Activated T-cell treated with anti-CD3 and anti-CD28 coated beads, Interleukin-2, amount 50 U/mL, for 72 hours (primary cell): ENCODE results near the gene RASA4. TPM values are rescaled to one million over a fixed set of nuclear protein-coding genes. Genes with fewer than 3 reads are reported as not detected.

Experiments
- total RNA-seq, 2 donors: library from RNA; stranded (reverse); gene quantifications; one replicate each; pipeline ENCODE4 v1.2.3, GENCODE V29; 2022

Gene RASA4
- total RNA-seq, 2 donors from 2014 or later: 52.0 to 79.2 TPM

Other genes starting within 250 kb of the RASA4 start
- 10 to 100 TPM; 30.6 to 35.7 TPM for gene PRKRIP1, start 220.4 kb downstream of the RASA4 start, total RNA-seq
- gene ORAI2, start 183.2 kb downstream of the RASA4 start, total RNA-seq: 10 to 100 TPM; 37.8 to 42.2 TPM
- gene ALKBH4, start 151.9 kb downstream of the RASA4 start, total RNA-seq: 10 to 100 TPM in 1 of 2 donors, 1 to 10 TPM in 1; 9.1 to 11.8 TPM
- 10 to 100 TPM; 13.1 to 13.6 TPM for gene LRWD1, start 151.8 kb downstream of the RASA4 start, total RNA-seq
- gene POLR2J, start 137.8 kb downstream of the RASA4 start, total RNA-seq: 10 to 100 TPM; 40.5 to 53.5 TPM
- 10 to 100 TPM; 20.0 to 29.8 TPM for gene RASA4B, start 99.0 kb downstream of the RASA4 start, total RNA-seq
- 10 to 100 TPM; 24.8 to 37.9 TPM for gene UPK3BL2, start 73.1 kb downstream of the RASA4 start, total RNA-seq
- gene SPDYE2, start 65.5 kb downstream of the RASA4 start, total RNA-seq: not detected
- gene POLR2J3, start 44.2 kb downstream of the RASA4 start, total RNA-seq: 10 to 100 TPM; 37.5 to 67.1 TPM
- 10 to 100 TPM; 13.3 to 58.8 TPM for gene UPK3BL1, start 26.0 kb upstream of the RASA4 start, total RNA-seq
- gene SPDYE2B, start 33.6 kb upstream of the RASA4 start, total RNA-seq: not detected
- gene POLR2J2, start 54.9 kb upstream of the RASA4 start, total RNA-seq: 10 to 100 TPM; 11.4 to 23.4 TPM
- gene FAM185A, start 132.2 kb upstream of the RASA4 start, total RNA-seq: 1 to 10 TPM; 7.0 to 8.3 TPM